HG03565 (cell line): Measurements from ENCODE around the gene ACOD1.
"Not testable (repeated sequence)": the region's sequence is repeated elsewhere in the genome, so short reads cannot be mapped to it uniquely, and the experiment has no call there.

ENCODE experiments used
- ATAC-seq: cut with Tn5 transposase; IDR thresholded peaks from one replicate; pipeline ENCODE4 v1.9.1; 2021; ENCODE audit warnings: mild to moderate bottlenecking, moderate library complexity; ENCODE audit not compliant: unreplicated experiment

The ACOD1 gene

DNA sequence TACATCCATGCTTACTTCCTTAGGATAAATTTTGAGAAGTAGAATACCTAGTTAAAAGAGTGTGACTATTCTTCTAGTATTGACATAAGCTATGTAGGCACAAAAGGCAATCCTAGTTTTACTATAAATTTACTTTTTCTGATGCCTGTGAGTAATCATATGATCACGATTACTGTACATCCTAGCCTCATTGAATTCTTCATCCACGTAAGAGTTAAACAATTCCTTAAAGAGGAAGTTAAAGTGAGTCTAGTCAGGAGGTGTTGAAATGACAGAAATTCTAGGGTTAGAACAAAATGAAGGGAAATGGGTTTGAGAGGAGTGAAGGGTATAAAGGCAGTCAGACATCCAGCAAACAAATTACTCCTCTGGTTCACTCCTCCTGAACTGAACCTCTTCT lies at the start of gene ACOD1:
TSS of gene ACOD1 (plus strand) at position 363 of the 400 bp plus-strand sequence. CDS start 48 bp downstream, outside the sequence.
- no peak for ATAC-seq

DNA sequence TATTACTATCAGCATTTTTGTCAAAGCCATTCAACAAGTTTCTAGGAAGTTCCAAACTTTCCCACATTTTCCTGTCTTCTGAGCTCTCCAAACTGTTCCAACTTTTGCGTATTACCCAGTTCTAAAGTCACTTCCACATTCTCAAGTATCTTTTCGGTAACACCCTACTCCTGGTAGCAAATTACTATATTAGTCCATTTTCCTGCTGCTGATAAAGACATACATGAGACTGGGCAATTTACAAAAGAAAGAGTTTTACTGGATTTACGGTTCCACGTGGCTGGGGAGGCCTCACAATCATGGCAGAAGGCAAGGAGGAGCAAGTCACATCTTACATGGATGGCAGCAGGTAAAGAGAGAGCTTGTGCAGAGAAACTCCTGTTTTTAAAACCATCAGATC lies 49.2 kb upstream of the ACOD1 start:
- ATAC-seq = not testable (repeated sequence)

DNA sequence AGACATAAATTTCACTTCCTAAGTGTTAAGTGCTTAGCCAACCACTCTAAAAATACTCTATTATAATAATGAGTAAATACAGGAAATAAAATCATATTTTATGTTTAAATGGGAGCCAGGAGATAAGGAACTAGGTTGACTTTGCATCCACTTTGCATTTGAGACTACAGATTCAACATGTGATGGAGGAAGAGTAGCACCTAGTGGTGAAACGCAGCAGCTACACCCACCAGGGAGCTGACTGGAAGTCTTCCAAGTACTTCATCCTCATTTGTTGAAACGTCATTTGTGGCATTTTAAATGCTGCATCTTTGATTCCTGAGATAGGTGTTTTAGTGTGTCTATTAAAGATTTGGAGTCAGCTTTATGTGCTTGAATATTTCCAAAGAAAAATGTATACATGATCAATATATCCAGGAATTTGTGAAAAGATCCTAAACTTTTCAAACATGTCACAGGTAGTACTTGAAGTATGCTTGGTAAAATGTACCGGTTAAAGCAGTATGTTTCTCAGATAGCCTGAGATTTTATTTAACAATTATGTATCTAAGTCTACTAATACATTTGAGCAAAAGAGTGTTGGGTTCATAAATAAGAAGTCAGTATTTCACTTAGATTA lies 44.7 kb upstream of the ACOD1 start:
- peak; percentile 96 for ATAC-seq

DNA sequence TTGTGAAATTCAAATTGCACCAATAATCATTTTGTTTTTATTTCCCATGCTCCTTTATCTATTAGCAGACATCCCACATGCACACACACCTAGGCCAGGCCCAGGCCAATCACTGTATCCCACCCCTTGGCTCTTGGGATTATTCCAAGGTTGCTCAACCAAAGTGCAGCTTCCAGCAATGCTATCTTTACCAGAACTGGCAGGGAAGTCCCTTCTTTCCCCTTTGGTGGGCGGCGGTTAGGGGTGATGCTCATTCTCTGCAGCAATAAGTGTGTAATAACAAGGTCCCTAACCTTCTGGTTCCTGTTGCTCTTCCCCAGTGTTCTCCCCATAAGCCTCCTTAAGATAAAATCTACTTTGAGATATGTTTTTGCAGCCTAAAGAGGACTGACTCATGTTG lies 43.8 kb upstream of the ACOD1 start:
- ATAC-seq = no peak

DNA sequence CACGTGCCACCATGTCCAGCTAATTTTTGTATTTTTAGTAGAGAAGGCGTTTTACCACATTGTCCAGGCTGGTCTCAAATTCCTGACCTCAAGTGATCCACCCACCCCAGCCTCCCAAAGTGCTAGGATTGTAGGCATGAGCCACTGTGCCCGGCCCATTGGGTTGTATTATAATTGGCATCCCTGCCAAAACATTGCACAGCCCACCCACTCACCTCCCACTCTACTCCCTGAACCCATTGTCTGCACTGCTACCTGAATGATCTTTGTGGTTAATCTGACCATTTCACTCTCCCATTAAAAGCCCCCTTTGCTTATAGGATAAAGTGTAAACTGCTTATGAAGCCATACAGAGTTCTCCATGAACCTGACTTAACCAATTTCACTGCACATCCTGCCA lies 35.8 kb upstream of the ACOD1 start:
- no peak for ATAC-seq

DNA sequence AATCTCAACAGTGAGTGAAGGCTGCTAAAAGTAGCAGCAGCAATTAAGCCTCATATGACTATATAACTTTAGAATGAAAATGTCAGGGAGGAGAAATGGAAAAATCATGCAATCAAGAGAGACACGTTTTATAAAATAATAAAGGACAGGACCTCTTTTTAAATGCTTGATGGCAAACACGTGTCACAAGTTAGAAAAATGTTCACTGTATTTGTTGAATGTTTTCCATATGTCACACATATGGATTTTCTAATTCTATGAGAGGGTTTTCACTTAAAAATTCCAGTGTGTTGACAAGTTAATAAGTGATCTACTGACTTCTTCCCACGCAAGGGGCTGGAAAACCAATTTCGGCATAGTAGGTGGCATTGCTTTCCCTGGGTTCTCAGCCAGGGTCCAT lies 34.4 kb upstream of the ACOD1 start:
- no peak for ATAC-seq

DNA sequence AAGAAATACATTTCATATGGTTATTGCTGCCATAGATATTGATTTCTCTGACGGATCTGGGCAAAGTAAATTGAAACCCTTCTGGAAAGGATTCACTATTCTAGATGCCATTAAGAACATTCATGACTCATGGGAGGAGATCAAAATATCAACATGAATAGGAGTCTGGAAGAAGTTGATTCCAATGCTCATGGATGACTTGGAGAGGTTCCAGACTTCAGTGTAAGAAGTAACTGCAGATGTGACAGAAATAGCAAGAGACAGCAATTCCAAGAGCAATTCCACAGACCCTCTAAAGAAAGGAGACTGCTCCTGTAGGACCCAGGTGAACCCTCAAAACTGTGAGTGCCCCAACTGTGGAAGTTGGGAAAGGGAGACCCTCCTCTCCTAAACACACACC lies 31.2 kb upstream of the ACOD1 start:
- ATAC-seq = no peak

DNA sequence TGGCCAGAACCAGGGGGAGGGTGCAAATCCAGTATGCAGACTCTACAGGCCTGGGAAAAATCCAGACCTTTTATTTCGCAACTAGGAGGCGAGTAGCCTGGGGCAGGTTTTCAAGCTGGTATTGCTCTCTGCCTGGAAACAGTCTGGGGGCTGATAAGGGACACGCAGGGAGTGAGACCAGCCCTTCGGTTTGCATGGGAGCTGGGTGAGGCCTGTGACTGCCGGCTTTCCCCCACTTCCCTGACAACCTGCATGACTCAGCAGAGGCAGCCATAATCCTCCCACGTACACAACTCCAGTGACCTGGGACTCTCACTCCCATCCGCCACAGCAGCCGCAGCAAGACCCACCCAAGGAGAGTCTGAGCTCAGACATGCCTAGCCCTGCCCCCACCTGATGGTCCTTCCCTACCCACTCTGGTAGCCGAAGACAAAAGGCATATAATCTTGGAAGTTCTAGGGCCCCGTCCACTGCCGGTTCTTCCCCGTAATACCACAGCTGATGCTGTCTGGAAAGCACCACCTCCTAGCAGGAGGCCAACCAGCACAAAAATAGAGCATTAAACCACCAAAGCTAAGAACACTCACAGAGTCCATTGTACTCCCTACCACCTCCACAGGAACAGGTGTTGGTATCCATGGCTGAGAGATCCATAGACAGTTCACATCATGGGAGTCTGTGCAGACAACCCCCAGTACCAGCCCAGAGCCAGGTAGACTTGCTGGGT lies 30.4 kb upstream of the ACOD1 start:
- not testable (repeated sequence) for ATAC-seq

DNA sequence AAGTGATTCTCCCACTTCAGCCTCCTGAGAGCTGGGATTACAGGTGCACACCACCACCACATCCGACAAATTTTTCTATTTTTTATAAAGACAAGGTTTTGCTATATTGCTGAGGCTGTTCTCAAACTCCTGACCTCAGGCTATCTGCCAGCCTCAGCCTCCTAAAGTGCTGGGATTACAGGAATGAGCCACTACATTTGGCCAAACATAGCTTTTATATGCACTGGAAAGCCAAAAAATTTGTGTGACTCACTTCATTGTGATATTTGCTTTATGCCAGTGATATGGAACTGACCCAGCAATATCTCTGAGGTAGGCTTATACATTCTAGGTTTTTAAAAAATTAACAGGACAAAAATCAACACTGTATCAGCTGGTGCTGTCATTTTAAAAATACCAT lies 26.8 kb upstream of the ACOD1 start:
- ATAC-seq = no peak

DNA sequence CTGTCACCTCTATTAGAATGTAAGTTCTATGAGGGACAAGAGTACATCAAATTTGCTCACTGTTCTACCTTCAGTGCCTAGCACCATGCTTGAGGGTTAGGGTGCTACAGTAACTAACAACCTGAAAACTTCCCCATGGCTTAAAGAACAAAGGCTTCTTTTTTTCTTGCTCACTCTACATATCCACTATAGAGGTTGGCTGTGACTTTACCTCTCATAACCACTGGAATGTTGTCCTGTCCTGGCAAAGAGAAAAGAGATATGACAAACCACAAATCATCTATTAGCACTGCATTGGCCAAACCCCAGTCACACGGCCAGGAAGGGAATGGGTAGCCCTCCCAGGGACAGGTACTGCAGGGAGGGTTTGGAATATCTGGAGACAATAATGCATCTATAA lies 23.2 kb upstream of the ACOD1 start:
- no peak for ATAC-seq

DNA sequence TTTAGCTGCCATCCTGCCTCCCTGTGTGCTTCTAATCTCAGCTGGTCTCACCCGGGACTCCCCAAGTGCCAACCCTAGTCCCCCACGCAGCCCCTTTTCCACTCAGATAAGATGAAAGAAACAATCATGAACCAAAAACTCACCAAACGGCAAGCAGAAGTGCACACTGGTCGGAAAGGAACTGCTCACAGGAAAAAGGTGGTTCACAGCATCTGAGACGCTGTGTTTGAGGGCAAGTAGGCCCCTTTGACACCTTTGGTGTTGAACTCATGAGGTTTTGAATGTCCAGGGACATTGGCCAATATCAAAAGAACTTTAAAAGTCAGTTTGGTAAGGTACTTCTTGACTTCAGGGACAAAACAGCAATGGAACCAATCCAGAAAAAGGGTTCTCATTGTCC lies 20.4 kb upstream of the ACOD1 start:
- ATAC-seq = no peak

DNA sequence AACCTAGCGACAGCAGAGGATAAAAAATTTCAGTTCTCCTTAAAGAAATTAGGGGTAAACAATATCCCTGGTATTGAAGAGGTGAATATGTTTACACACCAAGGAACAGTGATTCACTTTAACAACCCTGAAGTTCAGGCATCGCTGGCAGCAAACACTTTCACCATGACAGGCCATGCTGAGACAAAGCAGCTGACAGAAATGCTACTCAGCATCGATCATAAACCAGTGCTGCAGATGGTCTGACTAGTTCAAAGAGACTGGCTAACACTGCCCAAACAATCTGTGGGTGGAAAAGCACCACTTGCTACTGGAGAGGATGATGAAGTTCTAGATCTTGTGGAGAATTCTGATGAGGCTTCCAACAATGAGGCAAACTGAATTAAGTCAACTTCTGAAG lies 19.9 kb upstream of the ACOD1 start:
- ATAC-seq = no peak

DNA sequence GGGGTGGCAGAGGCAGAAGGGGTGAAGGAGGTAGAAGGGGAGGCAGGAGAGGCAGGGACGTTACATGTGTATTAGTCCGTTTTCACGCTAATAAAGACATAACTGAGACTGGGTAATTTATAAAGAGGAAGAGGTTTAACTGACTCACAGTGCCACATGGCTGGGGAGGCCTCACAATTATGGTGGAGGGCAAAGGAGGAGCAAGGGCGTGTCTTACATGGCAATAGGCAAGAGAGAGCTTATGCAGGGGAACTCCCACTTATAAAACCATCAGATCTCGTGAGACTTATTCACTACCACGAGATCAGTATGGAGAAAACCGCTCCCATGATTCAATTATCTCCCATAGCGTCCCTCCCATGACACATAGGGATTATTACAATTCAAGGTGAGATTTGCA lies 19.0 kb upstream of the ACOD1 start:
- ATAC-seq = peak; percentile 58

DNA sequence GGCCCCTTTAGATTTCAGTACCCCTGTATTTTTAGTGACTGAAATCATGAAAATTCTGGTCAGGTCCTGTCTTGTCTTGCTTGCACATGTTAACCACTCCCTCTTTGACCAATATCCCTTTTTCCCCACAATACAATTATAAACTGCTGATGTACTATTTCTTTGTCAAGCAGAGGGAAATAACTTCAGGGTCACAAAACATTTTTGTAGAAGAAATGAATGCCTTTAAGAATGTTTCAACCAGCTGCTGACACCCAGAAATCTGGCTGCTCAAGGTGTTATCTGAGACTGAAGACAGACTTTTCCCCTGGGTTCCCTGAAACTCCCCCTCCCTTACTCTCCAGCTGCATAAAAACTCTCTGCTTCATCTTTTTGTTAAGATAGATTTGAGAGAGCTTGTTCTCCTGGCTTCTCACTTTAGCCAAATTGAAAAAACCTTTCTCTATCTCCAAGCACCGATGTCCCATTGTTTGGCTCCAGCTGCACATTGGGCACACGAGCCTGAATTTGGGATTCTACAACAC lies 18.4 kb upstream of the ACOD1 start:
- ATAC-seq = peak; percentile 61

DNA sequence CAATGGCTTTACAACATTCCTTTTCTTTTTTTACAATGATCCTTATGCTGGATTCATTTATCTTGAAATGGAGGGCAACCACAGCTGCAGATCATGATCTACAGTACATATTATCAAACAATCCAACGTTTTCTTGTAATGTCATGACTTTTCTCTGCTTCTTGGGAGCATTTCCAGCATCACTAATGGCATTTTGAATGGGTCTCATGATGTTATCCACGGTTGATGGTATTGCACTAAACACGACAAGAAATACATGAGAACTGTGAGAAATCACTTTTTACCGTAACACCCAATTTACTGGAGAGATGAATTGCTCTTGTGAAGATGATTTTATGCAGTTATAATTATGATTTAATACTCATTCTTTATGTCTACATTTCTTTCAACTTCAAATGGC lies 16.2 kb upstream of the ACOD1 start:
- ATAC-seq = no peak

DNA sequence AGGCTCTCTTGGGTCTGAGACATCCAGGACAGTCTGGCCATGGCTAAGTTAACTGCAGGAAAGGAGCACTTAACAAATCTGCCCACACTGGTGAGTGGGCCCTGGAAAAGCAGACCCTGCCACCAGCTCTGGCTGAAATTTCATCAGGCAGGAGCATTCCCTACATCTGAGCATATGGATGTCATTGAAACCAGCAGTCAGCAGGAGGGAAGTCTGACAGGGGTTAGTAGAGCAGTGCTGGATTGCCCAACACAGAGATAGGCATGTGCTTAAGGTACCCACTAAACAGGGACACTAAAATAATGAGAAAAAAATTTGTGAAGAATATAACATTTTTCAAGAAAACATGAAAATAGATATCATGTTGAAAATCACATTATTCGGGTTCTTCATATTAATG lies 13.6 kb upstream of the ACOD1 start:
- no peak for ATAC-seq

DNA sequence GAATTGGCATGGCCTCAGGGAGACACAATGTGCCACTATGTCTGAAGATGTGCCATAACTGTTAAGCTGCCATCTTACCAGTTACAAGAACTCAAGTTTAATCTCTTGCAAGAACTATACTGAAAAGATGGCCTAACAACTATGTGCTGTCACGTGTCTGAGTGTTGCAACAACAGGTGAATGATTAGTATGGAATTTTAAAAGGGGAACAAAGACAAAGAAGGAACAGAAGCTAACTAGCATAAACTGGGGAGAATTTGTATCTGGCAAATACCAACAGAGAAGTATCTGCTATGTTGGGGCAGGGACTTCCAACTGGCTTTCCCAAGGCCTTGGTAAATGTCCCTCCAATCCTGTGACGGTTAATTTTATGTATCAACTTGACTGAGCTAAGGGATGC lies 11.5 kb upstream of the ACOD1 start:
- ATAC-seq = no peak

DNA sequence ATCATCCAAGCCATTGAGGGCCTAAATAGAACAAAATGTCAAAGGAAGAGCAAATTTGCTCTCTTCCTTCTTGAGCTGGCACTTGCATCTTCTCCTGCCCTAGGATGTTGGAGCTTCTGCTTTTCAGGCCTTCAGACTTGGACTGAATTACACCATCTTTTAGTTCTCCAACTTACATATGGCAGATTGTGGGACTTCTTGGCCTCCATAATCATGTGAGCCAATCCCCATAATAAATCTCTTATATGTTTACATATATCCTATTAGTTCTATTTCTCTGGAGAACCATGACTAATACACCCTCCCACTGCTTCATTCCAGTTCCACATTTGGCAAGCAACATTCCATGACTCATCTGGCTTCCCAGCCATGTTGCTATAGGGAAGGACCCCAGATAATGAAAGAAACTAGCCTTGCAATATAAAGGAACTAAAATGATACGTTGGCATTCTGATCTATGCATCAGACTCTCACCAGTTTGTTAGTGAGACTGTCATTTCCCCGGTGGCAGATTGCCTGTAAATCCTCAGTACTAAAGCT lies 11.0 kb upstream of the ACOD1 start:
- ATAC-seq = no peak

DNA sequence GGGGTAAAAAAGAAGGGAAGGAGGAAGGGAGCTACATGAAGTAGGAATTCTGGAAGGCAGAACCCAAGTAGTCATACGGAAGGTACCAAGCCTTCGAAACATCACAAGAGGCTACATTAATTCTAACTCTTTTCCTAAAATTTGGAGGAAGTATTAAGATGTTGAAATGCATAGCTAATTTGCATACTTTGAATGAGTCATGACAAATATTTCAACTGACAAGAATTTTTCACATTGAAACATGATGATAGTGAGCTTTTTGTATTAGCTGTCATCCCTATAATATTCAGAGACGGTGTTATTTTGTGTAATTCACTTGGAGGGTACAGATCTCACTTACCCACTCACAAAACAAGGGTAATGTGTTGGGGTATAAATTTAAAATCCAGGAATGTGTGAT lies 9.1 kb upstream of the ACOD1 start:
- no peak for ATAC-seq

DNA sequence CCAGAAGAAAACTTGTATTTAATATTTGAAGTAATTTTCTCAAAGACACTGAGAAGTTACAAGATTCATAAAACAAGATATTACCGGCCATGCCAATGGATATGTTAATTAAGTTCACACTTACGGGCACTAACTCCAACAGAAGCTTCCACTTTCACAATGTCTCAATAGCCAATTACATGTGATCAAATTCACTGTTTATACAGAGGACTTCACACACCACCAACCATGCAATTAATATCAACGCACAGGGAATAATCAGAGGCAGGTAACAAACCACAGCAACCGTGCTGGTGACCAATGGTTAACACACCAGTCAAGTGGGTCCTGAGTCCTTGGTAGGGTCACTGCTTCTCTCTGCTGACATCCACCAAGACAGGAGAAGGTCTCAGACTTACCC lies 5.9 kb upstream of the ACOD1 start:
- peak; percentile 56 for ATAC-seq

DNA sequence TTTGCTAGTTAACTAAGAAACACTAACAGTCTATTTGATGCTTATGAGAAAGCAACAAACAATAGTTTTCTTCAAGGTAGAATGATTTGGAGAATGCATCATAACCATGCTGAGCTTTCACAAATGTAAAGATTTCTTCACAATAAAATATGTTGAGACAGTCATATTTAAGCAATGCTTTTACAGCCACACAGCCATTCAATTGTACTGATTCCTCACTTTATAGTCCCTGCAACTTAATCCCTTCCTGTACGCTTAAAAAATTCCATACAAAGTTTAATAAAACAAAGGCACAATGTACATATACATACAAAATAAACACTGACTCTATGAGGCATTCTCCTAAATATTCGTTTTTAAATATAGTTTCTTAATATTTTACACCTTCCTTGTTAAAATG lies 4.7 kb upstream of the ACOD1 start:
- ATAC-seq = no peak

DNA sequence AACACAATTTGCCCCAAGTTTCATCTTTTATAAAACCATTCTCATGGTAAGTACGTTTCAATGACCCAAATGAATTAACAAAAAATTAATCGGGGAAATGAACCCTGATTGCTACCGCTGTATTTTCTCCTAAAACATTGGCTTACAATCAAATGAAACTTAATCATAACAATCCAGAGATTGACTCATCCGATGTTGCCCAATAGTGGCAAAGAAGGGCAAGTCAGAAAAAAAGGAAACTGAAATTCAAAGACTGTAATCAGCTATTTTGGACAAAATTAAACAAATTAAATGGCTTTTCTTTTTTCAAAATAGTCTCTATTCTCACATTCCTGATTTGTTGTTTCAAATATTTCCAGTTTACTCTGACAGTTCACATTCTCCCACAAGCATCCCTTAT lies 3.9 kb upstream of the ACOD1 start:
- no peak for ATAC-seq
